ENCODE data around the gene MAN1C1. TPM values are rescaled to one million over a fixed set of nuclear protein-coding genes. Genes with fewer than 3 reads are reported as not detected.

MAN1C1 gene
- total RNA-seq, 2 experiments from 2014 or later = 5.1 to 5.3 TPM

DNA sequence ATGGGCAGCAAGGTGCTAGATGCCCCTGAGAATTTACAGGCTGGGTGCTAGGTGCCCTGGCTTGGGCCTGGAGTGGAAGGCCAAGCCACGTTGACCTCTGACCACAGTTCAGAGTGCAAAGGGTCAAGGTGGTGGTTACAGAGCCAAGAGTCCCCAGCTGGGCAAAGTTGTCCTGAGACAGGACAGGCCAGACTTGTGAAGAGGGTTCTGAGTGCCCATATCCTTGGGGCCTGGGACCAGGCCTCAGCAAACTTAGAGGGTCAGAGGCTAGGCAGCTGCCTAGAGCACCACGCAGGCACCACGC lies 164.5 kb downstream of the MAN1C1 start:
- Mint-ChIP-seq H3K4me3 (no peak overlapping the region), H3K36me3 (no peaks in the 10 kb centered on the region), H3K27ac (no peak overlapping the region), H3K4me1 (peaks cover 7% of the 10 kb centered on the region), H3K9me3 (no peaks in the 10 kb centered on the region), H3K27me3 (no peaks in the 10 kb centered on the region)
- no peak for DNase-seq

DNA sequence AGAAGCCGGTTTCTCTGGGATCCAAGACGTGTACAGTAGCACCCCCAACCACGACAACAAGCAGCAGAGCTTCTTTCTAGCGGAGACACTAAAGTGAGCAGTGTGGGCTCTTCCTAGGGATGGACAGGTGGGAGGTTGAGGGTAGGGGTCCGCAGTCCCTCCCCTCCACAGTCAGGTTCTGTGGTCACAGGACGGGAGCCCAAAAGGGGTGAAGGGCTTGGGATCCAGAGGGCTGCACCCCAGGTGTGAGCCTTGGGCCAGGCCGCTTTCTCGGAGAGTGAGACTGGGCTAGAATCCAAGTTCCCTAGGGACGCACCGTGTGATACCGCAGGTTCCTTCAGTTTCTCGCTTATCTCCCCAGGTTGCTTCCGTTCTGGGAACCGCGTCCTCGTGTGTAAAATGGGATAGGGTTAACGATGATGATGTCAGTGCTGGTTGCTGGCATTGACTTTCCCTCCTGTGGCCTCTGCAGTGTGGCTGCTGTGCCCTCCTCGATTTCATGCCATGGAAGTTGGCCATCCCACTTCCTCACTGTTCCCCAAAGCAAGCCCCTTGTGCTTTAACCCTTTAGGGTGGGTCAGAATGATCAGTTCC lies 166.1 kb downstream of the MAN1C1 start:
- H3K4me3 Mint-ChIP-seq = no peak overlapping the region
- no peaks in the 10 kb centered on the region for H3K27me3 Mint-ChIP-seq
- H3K36me3 Mint-ChIP-seq = no peaks in the 10 kb centered on the region
- peaks cover 8% of the 10 kb centered on the region for H3K4me1 Mint-ChIP-seq
- no peaks in the 10 kb centered on the region for H3K9me3 Mint-ChIP-seq
- no peak for DNase-seq
- no peak overlapping the region for H3K27ac Mint-ChIP-seq

DNA sequence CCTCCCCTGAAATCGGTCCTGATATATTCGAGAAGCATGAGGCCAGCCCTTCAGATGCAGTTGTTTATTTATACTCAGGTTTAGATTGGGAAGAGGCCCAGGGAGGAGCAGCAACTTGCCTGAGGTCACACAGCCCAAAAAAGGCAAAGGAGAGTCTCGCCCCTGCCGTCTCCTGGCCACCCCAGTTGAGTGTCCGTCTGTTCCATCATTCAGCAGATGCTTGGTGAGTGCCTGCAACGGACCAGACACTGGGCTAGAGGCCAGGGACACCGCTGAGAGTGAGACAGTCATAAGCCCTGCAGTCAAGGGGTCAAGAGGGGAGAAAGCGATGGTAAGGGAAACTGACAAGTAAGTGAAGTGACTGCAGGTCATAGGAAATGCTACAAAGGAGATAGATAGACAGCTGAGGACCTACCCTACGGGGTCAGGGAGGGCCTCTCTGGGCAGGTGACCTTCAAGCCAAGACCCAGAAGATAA lies 168.0 kb downstream of the MAN1C1 start:
- Mint-ChIP-seq H3K36me3 (no peaks in the 10 kb centered on the region), H3K4me1 (peaks cover 4% of the 10 kb centered on the region), H3K27ac (no peak overlapping the region), H3K27me3 (no peaks in the 10 kb centered on the region), H3K4me3 (no peak overlapping the region), H3K9me3 (no peaks in the 10 kb centered on the region)
- no peak for DNase-seq

DNA sequence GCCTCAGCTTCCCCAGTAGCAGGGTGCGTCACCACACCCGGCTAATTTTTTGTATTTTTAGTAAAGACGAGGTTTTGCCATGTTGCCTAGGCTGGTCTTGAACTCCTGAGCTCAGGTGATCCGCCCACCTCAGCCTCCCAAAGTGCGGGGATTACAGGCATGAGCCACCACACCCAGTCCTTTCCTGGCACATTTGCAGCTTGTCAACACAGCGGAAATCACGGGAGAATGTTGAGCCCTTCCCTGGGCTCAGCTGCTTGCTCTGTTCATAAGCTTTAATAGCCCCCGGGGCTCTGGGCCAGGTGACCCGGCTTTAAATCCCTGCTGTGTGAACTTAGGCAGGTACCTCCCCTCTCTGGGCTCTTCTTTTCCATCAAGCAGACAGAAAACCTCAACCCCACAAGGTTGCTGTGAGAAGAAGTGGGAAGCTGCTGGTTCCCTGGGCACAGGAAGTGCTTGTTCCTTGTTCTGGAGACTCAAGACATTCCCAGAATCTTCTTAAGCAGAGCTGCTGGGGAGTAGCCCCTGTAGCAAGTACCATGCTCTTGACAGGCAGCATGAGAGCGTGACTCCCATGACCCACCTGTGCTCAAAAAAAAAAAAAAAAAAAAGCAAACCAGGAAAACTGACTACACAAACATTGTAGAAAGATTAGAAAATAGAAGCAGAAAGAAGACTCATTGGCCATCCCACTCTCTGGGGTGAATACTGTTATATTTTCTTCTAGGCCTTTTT lies 168.9 kb downstream of the MAN1C1 start:
- H3K27ac Mint-ChIP-seq = no peak overlapping the region
- no peaks in the 10 kb centered on the region for H3K36me3 Mint-ChIP-seq
- no peak overlapping the region for H3K4me3 Mint-ChIP-seq
- no peaks in the 10 kb centered on the region for H3K9me3 Mint-ChIP-seq
- no peak for DNase-seq
- no peaks in the 10 kb centered on the region for H3K27me3 Mint-ChIP-seq
- H3K4me1 Mint-ChIP-seq = peaks cover 4% of the 10 kb centered on the region

DNA sequence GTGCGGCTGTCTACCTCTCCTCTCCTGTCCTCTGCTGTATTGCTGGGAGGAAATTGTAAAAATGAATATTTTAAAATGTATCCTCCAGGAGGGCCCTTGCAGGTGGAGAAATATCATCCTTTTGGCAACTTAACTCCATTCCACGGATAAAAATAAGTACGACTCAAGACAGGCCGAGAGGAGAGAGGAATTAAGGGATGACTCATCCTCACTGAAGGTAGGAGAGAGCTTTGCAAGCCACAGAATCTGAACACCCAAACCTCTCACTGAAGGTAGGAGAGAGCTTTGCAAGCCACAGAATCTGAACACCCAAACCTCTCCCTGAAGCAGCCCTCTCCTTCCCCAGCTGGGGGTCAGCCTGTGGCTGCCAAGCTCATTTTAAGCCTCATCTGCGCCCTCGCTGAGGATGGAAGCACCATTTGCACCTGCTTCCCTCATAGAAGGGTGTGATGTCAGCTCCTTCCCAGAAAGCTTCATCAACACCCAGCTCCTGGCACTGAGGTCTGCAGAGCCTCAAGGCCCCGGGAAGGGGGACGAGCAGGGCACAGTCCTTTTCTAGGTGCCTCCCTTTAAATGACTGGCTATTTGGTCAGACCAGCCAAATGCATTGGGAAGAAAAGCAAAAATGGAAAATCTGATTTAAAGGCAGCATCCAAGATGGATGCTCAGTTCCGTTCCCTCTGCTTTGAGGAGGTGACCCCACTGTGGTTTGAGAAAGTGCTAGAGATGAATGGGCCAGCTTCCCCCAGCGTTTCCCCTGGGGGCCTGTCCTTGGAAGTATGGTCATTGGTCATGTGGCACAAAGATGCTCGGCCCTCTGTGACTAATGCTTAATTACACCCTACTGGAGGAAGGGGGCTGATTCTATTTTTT lies 170.5 kb downstream of the MAN1C1 start:
- no peaks in the 10 kb centered on the region for H3K27me3 Mint-ChIP-seq
- no peaks in the 10 kb centered on the region for H3K9me3 Mint-ChIP-seq
- H3K36me3 Mint-ChIP-seq = no peaks in the 10 kb centered on the region
- H3K4me1 Mint-ChIP-seq = peaks cover 4% of the 10 kb centered on the region
- DNase-seq = no peak
- no peak overlapping the region for H3K27ac Mint-ChIP-seq
- H3K4me3 Mint-ChIP-seq = no peak overlapping the region

GRCh38 chr1:25787760-25788166 lies 171.2 kb downstream of the MAN1C1 start:
- Mint-ChIP-seq H3K4me1 (peaks cover 1% of the 10 kb centered on the region), H3K27me3 (no peaks in the 10 kb centered on the region), H3K4me3 (no peak overlapping the region), H3K36me3 (no peaks in the 10 kb centered on the region), H3K27ac (no peak overlapping the region), H3K9me3 (no peaks in the 10 kb centered on the region)
- DNase-seq = no peak

DNA sequence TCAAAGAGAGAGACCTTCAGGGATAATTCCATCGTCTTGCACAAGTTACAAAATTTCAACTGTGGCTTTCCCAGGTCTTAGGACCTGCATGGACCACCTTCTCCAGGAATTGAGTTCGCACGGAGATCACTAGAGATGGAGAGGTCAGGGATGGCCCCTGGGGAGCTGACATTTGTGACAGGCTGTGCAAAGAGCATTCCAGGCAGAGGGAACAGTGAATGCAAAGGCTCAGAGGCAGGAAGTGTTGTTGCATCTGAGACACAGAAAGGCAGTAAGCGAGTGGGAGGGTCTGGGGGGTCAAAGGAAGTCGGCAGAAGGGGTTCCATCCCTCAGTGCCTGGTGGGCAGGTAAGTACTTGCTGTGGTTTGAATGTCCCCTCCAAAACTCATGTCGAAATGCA lies 173.9 kb downstream of the MAN1C1 start:
- no peaks in the 10 kb centered on the region for H3K9me3 Mint-ChIP-seq
- H3K4me1 Mint-ChIP-seq = peaks cover 13% of the 10 kb centered on the region
- no peak overlapping the region for H3K4me3 Mint-ChIP-seq
- no peaks in the 10 kb centered on the region for H3K27me3 Mint-ChIP-seq
- no peak overlapping the region for H3K27ac Mint-ChIP-seq
- no peak for DNase-seq
- peaks cover 3% of the 10 kb centered on the region for H3K36me3 Mint-ChIP-seq

DNA sequence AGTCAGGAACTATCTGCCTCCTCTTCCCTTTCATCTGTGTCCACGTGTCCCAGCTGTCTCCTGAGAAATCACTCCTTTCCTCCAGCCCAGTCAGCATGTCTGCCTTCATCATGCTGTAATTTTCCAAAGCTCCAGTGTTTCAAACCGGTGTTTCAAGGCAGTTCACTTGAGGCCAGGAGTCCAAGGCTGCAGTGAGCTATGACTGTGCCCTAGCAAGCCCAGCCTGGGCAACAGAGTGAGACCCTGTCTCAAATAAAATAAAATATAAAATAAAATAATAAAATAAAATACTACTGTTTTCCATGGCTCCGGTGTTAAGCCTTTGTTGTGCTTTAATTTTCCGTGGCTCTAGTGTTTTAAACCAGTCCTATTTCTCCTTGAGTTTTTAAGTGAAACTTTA lies 175.5 kb downstream of the MAN1C1 start:
- Mint-ChIP-seq H3K4me1 (peaks cover 26% of the 10 kb centered on the region), H3K27me3 (no peaks in the 10 kb centered on the region), H3K27ac (no peak overlapping the region), H3K4me3 (no peak overlapping the region), H3K36me3 (peaks cover 3% of the 10 kb centered on the region), H3K9me3 (no peaks in the 10 kb centered on the region)
- no peak for DNase-seq

DNA sequence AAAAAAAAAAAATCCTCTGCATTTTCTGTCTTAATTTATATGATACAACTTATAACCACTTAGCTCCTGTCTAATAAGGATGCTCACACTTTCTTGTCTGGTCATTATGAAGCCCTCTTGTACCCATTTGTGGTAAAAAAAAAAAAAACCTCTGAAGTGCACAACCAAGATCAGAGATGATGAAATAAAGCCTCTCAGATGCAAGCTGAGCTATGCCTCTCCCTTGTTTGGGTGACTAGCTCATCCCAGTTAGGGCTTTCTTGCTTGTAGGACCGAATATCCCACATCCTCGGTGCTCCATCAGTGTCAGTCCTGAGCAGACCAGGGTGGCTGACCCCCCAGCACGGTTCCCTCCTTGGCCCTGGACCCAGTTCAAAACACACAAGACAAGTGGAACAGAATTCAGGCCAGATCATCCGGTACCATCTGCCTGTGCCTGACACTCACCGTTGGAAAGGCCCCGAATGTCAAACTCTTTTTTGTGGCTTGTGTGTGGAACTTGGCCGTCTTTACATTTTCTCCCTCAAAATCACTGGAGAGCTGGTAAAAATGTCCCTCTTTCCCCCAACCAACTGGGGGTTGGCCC lies 177.1 kb downstream of the MAN1C1 start:
- Mint-ChIP-seq H3K36me3 (peaks cover 3% of the 10 kb centered on the region), H3K27ac (no peak overlapping the region), H3K9me3 (no peaks in the 10 kb centered on the region)

DNA sequence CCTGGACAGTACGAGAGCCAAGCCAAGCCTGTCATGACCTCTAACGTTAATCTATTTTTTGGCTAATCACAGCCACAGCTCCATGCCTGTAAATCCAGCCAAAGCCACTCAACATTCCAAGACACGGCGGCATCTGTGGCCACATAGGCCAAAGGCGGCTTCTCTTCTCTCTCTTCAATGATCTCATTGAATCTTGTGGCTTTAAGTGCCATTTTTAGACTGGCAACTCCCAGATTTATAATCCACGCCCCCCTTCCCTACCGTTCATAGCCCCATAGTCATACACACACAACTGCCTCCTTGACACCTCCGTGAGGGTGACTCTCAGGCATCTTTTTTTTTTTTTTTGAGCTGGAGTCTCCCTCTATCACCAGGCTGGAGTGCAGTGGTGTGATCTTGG lies 177.7 kb downstream of the MAN1C1 start:
- peaks cover 33% of the 10 kb centered on the region for H3K4me1 Mint-ChIP-seq
- no peak for DNase-seq
- H3K4me3 Mint-ChIP-seq = no peak overlapping the region
- peaks cover 3% of the 10 kb centered on the region for H3K36me3 Mint-ChIP-seq
- H3K27me3 Mint-ChIP-seq = no peaks in the 10 kb centered on the region
- no peak overlapping the region for H3K27ac Mint-ChIP-seq
- no peaks in the 10 kb centered on the region for H3K9me3 Mint-ChIP-seq

More for the DNA sequence above, 177.1 kb downstream of the MAN1C1 start:
- no peak for DNase-seq
- Mint-ChIP-seq H3K4me3 (no peak overlapping the region), H3K27me3 (no peaks in the 10 kb centered on the region), H3K4me1 (peaks cover 33% of the 10 kb centered on the region)

GRCh38 chr1:25795211-25795610 lies 178.6 kb downstream of the MAN1C1 start:
- Mint-ChIP-seq H3K27ac (no peak overlapping the region), H3K9me3 (no peaks in the 10 kb centered on the region), H3K4me1 (peaks cover 37% of the 10 kb centered on the region)

DNA sequence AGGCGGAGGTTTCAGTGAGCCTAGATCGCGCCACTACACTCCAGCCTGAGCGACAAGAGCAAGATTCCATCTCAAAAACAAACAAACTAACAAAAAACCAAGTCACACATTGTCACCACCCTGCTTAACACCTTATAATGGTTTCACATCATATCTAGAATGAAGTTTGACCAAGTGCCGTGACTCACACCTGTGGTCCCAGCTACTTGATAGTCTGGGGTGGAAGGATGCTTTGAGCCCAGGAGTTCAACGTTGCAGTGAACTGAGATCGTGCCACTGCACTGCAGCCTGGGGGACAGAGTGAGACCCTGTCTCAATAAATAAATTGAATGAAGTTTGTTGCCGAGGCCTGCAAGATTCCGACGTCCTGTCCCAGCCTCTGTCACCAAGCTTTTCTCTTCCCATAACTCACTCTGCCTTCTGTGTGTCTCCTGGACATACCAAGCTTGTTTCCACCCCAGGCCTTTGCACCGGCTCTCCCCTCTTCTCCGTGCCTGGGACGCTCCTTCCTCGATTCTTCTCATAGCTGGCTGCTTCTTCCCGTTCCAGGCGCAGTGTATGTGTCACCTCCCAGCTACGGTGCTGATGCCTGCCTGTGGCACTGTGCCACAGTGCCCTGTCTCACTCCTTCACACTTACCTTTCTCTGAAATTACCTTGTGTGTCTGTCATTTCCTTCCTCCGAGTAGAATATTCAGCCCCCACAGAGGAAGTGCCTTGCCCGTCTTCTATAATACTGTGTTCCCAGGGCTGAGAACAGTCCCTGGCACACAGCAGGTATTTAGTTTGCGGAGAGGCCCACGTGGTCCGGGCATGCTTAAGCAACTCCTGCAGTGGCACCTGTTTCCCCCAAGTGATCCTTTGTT lies 179.6 kb downstream of the MAN1C1 start:
- Mint-ChIP-seq H3K27me3 (no peaks in the 10 kb centered on the region), H3K9me3 (no peaks in the 10 kb centered on the region), H3K4me1 (peaks cover 43% of the 10 kb centered on the region)

More at GRCh38 chr1:25795211-25795610, 178.6 kb downstream of the MAN1C1 start:
- Mint-ChIP-seq H3K4me3 (no peak overlapping the region), H3K36me3 (peaks cover 3% of the 10 kb centered on the region), H3K27me3 (no peaks in the 10 kb centered on the region)
- DNase-seq = no peak

GRCh38 chr1:25796811-25797458 lies 180.3 kb downstream of the MAN1C1 start:
- peak overlapping the region; percentile 42 for H3K4me3 Mint-ChIP-seq

More for the DNA sequence above, 179.6 kb downstream of the MAN1C1 start:
- Mint-ChIP-seq H3K27ac (peak overlapping the region; percentile 57), H3K4me3 (peak overlapping the region; percentile 42), H3K36me3 (peaks cover 8% of the 10 kb centered on the region)
- peak; percentile 57 for DNase-seq

DNA sequence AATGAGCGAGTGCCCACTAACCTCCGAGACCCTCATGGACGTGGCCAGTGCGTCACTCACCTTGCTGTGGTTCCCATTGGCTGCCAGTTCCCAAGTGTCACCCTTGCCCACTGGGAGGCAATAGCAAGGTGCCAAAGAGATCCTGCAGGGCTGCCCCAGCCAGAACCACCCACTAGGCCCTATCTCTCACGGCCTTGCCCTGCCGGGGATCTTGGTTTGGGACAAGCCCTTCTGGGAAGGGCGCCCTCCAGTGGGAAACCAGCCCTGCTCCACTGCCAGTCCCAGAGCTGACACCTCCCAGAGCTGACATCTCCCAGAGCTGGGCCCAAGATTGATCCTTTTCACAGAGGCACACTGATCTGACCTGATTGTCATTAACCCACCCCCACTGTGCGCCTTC lies 181.3 kb downstream of the MAN1C1 start:
- no peaks in the 10 kb centered on the region for H3K27me3 Mint-ChIP-seq
- peaks cover 54% of the 10 kb centered on the region for H3K4me1 Mint-ChIP-seq
- no peak overlapping the region for H3K27ac Mint-ChIP-seq
- DNase-seq = peak; percentile 38
- no peaks in the 10 kb centered on the region for H3K9me3 Mint-ChIP-seq
- H3K4me3 Mint-ChIP-seq = no peak overlapping the region
- peaks cover 9% of the 10 kb centered on the region for H3K36me3 Mint-ChIP-seq

More at GRCh38 chr1:25796811-25797458, 180.3 kb downstream of the MAN1C1 start:
- no peaks in the 10 kb centered on the region for H3K9me3 Mint-ChIP-seq
- peak; percentile 80 for DNase-seq
- peak overlapping the region; percentile 57 for H3K27ac Mint-ChIP-seq
- peaks cover 44% of the 10 kb centered on the region for H3K4me1 Mint-ChIP-seq
- peaks cover 9% of the 10 kb centered on the region for H3K36me3 Mint-ChIP-seq
- H3K27me3 Mint-ChIP-seq = no peaks in the 10 kb centered on the region

All from activated naive CD8-positive, alpha-beta T cell treated with anti-CD3 and anti-CD28 coated beads for 36 hours (primary cell).